ENCODE results near the gene IFT57. TPM values are rescaled to one million over a fixed set of nuclear protein-coding genes. Genes with fewer than 3 reads are reported as not detected.

IFT57 gene
- total and polyA plus RNA-seq, 2 experiments from 2014 or later = 38.4 to 55.8 TPM

DNA sequence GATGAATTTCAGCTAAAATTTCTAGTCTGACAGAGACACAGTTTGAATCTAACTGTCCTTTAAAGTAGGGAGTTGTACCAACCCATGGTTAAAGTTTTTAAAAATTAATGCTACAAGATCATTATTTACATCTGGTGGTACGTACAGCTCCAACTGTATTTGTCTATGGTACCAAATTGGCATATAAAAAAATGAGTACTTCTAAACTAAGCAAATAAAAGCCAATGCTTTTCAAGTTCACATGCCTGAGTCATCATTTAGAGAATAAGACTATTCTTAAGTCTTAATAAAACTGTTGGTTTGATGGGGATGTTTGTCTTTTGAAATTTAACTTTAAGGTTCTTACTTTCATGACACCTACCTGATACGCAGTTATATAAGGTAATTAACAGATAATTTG lies 21.0 kb upstream of the IFT57 start:
- Histone ChIP-seq H3K27ac (no peak overlapping the region), H3K4me3 (no peak overlapping the region), H3K79me2 (no peaks in the 10 kb centered on the region), H3K36me3 (replicated peaks; ENCODE audit: insufficient read depth, low read depth) (no peaks in the 10 kb centered on the region), H4K20me1 (ENCODE audit: insufficient read depth, poor library complexity, severe bottlenecking) (no peaks in the 10 kb centered on the region), H3K4me1 (ENCODE audit: insufficient read depth) (no peaks in the 10 kb centered on the region), H3K4me2 (no peak overlapping the region), H3K27me3 (no peaks in the 10 kb centered on the region), H2AFZ (no peak overlapping the region), H3K9me3 (ENCODE audit: low read depth) (no peaks in the 10 kb centered on the region), H3K9me2 (replicated peaks; ENCODE audit: insufficient read depth) (no peaks in the 10 kb centered on the region)
- 90% methylated on average over 2 of the region's 2 CpGs for WGBS (ENCODE audit: low lambda C conversion rate, missing lambda C conversion rate)
- TF ChIP-seq EZH2 (IDR thresholded peaks at IDR 0.05; ENCODE audit: borderline replicate concordance) (no peak), EZH2phosphoT487 (IDR thresholded peaks at IDR 0.05; ENCODE audit: low read depth, severe bottlenecking, unreplicated experiment) (no peak)
- TF ChIP-seq, protein P1, sequence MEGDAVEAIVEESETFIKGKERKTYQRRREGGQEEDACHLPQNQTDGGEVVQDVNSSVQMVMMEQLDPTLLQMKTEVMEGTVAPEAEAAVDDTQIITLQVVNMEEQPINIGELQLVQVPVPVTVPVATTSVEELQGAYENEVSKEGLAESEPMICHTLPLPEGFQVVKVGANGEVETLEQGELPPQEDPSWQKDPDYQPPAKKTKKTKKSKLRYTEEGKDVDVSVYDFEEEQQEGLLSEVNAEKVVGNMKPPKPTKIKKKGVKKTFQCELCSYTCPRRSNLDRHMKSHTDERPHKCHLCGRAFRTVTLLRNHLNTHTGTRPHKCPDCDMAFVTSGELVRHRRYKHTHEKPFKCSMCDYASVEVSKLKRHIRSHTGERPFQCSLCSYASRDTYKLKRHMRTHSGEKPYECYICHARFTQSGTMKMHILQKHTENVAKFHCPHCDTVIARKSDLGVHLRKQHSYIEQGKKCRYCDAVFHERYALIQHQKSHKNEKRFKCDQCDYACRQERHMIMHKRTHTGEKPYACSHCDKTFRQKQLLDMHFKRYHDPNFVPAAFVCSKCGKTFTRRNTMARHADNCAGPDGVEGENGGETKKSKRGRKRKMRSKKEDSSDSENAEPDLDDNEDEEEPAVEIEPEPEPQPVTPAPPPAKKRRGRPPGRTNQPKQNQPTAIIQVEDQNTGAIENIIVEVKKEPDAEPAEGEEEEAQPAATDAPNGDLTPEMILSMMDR (IDR thresholded peaks at IDR 0.05; ENCODE audit: poor library complexity) = no peak
- no peak for DNase-seq (ENCODE audit: low spot score)

DNA sequence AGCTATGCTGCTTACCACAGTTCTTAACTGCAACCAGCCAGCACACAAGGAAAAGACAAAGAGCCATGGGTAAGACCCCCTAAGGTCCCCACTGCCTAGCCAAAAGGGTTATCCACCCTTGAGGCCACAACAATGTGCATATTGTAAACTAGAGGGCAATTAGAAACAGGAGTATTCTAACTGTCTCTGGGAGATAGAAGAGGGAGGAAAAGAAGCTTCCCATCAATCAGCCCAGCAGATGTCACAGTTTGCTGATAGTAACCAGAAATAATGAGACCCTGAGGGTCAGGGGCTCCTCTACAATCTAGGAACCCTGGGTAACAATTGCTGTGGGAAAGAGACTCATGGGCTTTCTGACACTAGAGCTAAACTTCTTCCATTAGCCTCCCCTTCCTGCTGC lies 20.6 kb upstream of the IFT57 start:
- Histone ChIP-seq H3K9me2 (replicated peaks; ENCODE audit: insufficient read depth) (no peaks in the 10 kb centered on the region), H3K27ac (no peak overlapping the region), H2AFZ (no peak overlapping the region), H4K20me1 (ENCODE audit: insufficient read depth, poor library complexity, severe bottlenecking) (no peaks in the 10 kb centered on the region), H3K4me1 (ENCODE audit: insufficient read depth) (no peaks in the 10 kb centered on the region), H3K4me3 (no peak overlapping the region), H3K4me2 (no peak overlapping the region), H3K27me3 (no peaks in the 10 kb centered on the region), H3K9me3 (ENCODE audit: low read depth) (no peaks in the 10 kb centered on the region), H3K79me2 (no peaks in the 10 kb centered on the region), H3K36me3 (replicated peaks; ENCODE audit: insufficient read depth, low read depth) (no peaks in the 10 kb centered on the region)
- DNase-seq (ENCODE audit: low spot score) = no peak
- no peak for TF ChIP-seq EZH2 (IDR thresholded peaks at IDR 0.05; ENCODE audit: borderline replicate concordance)
- TF ChIP-seq, protein P1 (IDR thresholded peaks at IDR 0.05; ENCODE audit: poor library complexity) = no peak
- no peak for TF ChIP-seq EZH2phosphoT487 (IDR thresholded peaks at IDR 0.05; ENCODE audit: low read depth, severe bottlenecking, unreplicated experiment)

DNA sequence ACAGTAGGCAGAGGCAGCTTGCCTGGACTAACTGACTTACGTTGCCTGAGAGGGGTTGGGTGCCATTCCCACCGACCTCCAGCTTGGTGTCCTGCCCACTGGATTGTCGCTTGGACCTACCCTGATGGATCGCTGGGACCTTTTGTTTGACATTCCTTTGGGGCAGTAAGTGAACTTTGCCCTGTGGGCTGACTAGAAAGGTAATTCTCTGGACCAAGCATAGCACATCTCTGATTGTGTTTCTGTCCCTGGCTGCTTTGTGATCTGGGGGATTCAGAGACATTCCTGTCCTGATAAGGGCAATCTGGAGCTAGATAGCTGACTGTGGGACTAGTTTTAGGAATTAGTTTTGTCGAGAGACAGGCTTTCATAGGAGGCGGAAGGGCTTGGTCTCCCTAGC lies 19.5 kb upstream of the IFT57 start:
- Histone ChIP-seq H3K4me1 (ENCODE audit: insufficient read depth) (no peaks in the 10 kb centered on the region), H4K20me1 (ENCODE audit: insufficient read depth, poor library complexity, severe bottlenecking) (no peaks in the 10 kb centered on the region), H3K9me2 (replicated peaks; ENCODE audit: insufficient read depth) (no peaks in the 10 kb centered on the region), H3K4me2 (peak overlapping the region; percentile 19), H3K79me2 (no peaks in the 10 kb centered on the region), H2AFZ (no peak overlapping the region), H3K27ac (peak overlapping the region; percentile 64), H3K4me3 (no peak overlapping the region), H3K27me3 (no peaks in the 10 kb centered on the region), H3K36me3 (replicated peaks; ENCODE audit: insufficient read depth, low read depth) (no peaks in the 10 kb centered on the region), H3K9me3 (ENCODE audit: low read depth) (no peaks in the 10 kb centered on the region)
- TF ChIP-seq, protein P1 (IDR thresholded peaks at IDR 0.05; ENCODE audit: poor library complexity) = no peak
- no peak for TF ChIP-seq EZH2phosphoT487 (IDR thresholded peaks at IDR 0.05; ENCODE audit: low read depth, severe bottlenecking, unreplicated experiment)
- no peak for TF ChIP-seq EZH2 (IDR thresholded peaks at IDR 0.05; ENCODE audit: borderline replicate concordance)
- DNase-seq (ENCODE audit: low spot score) = no peak
- WGBS (ENCODE audit: low lambda C conversion rate, missing lambda C conversion rate) = 56% methylated on average over 6 of the region's 6 CpGs

DNA sequence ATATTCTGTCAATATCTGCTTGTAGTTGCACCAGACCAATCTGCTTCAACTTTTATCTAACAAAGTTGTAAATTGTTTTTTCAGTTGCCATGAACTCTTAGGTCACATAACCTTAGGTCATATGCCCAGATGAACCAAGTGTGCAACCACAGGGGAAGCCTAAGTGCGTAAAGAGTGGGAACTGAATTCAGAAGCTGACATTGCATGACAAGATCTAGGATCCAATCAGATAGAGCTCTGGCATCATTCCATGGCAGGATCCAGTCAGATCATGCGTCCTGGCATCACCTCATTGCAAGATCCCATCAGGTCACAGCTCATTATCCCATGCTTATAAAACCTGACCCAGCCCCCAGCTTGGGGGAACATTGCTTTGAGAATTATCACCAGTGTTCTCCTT lies 18.9 kb upstream of the IFT57 start:
- H2AFZ ChIP-seq = no peak overlapping the region
- DNase-seq (ENCODE audit: low spot score) = no peak
- H4K20me1 ChIP-seq (ENCODE audit: insufficient read depth, poor library complexity, severe bottlenecking) = no peaks in the 10 kb centered on the region
- no peak overlapping the region for H3K4me3 ChIP-seq
- H3K9me3 ChIP-seq (ENCODE audit: low read depth) = no peaks in the 10 kb centered on the region
- H3K36me3 ChIP-seq (replicated peaks; ENCODE audit: insufficient read depth, low read depth) = no peaks in the 10 kb centered on the region
- WGBS (ENCODE audit: low lambda C conversion rate, missing lambda C conversion rate) = 79% methylated on average over 2 of the region's 2 CpGs
- no peak overlapping the region for H3K4me2 ChIP-seq
- no peaks in the 10 kb centered on the region for H3K9me2 ChIP-seq (replicated peaks; ENCODE audit: insufficient read depth)
- H3K79me2 ChIP-seq = no peaks in the 10 kb centered on the region
- peak overlapping the region; percentile 64 for H3K27ac ChIP-seq
- H3K27me3 ChIP-seq = no peaks in the 10 kb centered on the region
- TF ChIP-seq EZH2phosphoT487 (IDR thresholded peaks at IDR 0.05; ENCODE audit: low read depth, severe bottlenecking, unreplicated experiment) (no peak), EZH2 (IDR thresholded peaks at IDR 0.05; ENCODE audit: borderline replicate concordance) (no peak)
- TF ChIP-seq, protein P1 (IDR thresholded peaks at IDR 0.05; ENCODE audit: poor library complexity) = no peak
- H3K4me1 ChIP-seq (ENCODE audit: insufficient read depth) = no peaks in the 10 kb centered on the region
